GM12878 (cell line): ENCODE data around the gene FCGR2B. TPM values are rescaled to one million over a fixed set of nuclear protein-coding genes. Genes with fewer than 3 reads are reported as not detected.
"Not testable (repeated sequence)": the region's sequence is repeated elsewhere in the genome, so short reads cannot be mapped to it uniquely, and the experiment has no call there.

Source experiments
- ATAC-seq: fragments of 200-7000 bp; cut with Tn5 transposase; 3 replicates; pipeline ENCODE4 v1.9.1; 2020; ENCODE audit warnings: mild to moderate bottlenecking, moderate library complexity
- BruUV-seq: library from RNA; stranded (reverse); fragments of 400-500 nt; replicated peaks from 2 replicates; lab custom pipeline; 2021; lab: Mats Ljungman, UMichigan
- CTCF ChIA-PET: fragments of 300-600 bp; sonication (Branson Sonifier 250); formaldehyde crosslinking; extraction: SDS; loops from one replicate; lab custom pipeline; 2021; ENCODE audit warnings: inconsistent platforms; lab: Yijun Ruan, JAX
- POLR2A ChIA-PET: fragments of 350-600 bp; formaldehyde crosslinking; extraction: SDS; loops from one replicate; lab custom pipeline; 2021; ENCODE audit warnings: inconsistent platforms; lab: Charles Lee
- RAD21 ChIA-PET: fragments of 300-600 bp; sonication (Branson Sonifier 250); formaldehyde crosslinking; loops from one replicate; lab custom pipeline; 2023; ENCODE audit warnings: antibody characterized with exemption; ENCODE audit not compliant: unreplicated experiment; lab: Charles Lee
- SMC1A ChIA-PET: fragments of 300-600 bp; sonication (Branson Sonifier 250); formaldehyde crosslinking; loops from one replicate; lab custom pipeline; 2023; ENCODE audit not compliant: unreplicated experiment, uncharacterized antibody; lab: Charles Lee
- DNase-seq: peaks from one replicate; pipeline ENCODE4 v3.0.0-alpha.2; 2011; ENCODE audit warnings: low read depth, low spot score
- FAIRE-seq: peaks from 3 replicates; lab custom pipeline; 2011; peaks lifted over from hg19 to GRCh38; lab: Jason Lieb, UNC
- H2AFZ ChIP-seq: 2 replicates; pipeline ENCODE4 v1.6.0; 2011; ENCODE audit warnings: low read depth, low read length, control low read depth; ENCODE audit not compliant: control insufficient read depth
- H3K27ac ChIP-seq: 2 replicates; pipeline ENCODE4 v1.5.1; 2011; ENCODE audit warnings: control low read depth; ENCODE audit not compliant: control insufficient read depth, insufficient read depth
- H3K27me3 ChIP-seq, 2 experiments: replicated peaks in 1 of 2; 2 replicates each; pipeline versions ENCODE4 v1.6.0 to v1.6.1; 2011; ENCODE audit warnings: low read length in 1 of 2; ENCODE audit not compliant: control insufficient read depth in 2 of 2, insufficient read depth in 2 of 2
- H3K36me3 ChIP-seq, 2 experiments: 2 replicates each; pipeline ENCODE4 v1.5.1; 2011; ENCODE audit warnings: low read length in 1 of 2; ENCODE audit not compliant: control insufficient read depth in 2 of 2, insufficient read depth in 2 of 2
- H3K4me1 ChIP-seq: 2 replicates; pipeline ENCODE4 v1.6.1; 2011; ENCODE audit warnings: mild to moderate bottlenecking, low read length, moderate library complexity, mixed read lengths; ENCODE audit not compliant: control insufficient read depth, insufficient read depth
- H3K4me2 ChIP-seq: 2 replicates; pipeline ENCODE4 v1.6.0; 2011; ENCODE audit warnings: control low read depth; ENCODE audit not compliant: control insufficient read depth, insufficient read depth
- H3K4me3 ChIP-seq: fragments of 200-600 bp; sonication (generic); 2 replicates; pipeline ENCODE4 v1.5.1; 2016
- H3K79me2 ChIP-seq: 2 replicates; pipeline ENCODE4 v1.6.0; 2011; ENCODE audit warnings: low read length; ENCODE audit not compliant: control insufficient read depth, insufficient read depth
- H3K9ac ChIP-seq: 2 replicates; pipeline ENCODE4 v1.8.0; 2011; ENCODE audit warnings: low read length, control low read depth, mixed read lengths; ENCODE audit not compliant: control insufficient read depth, insufficient read depth
- H3K9me3 ChIP-seq: replicated peaks from 3 replicates; pipeline ENCODE4 v1.5.1; 2011; ENCODE audit warnings: mild to moderate bottlenecking, low read length; ENCODE audit not compliant: control insufficient read depth, insufficient read depth
- H4K20me1 ChIP-seq: 2 replicates; pipeline ENCODE4 v1.6.0; 2011; ENCODE audit not compliant: control insufficient read depth, insufficient read depth
- CHD1 ChIP-seq: IDR thresholded peaks from 2 replicates; pipeline ENCODE4 v1.6.1; 2012; ENCODE audit warnings: low read depth, low read length, improper control_type of control experiment
- FOXM1 ChIP-seq: IDR thresholded peaks from 2 replicates; pipeline ENCODE4 v1.6.1; 2012; ENCODE audit warnings: low read depth, mild to moderate bottlenecking, inconsistent platforms, low read length, moderate library complexity
- LARP7 ChIP-seq: fragments of 450-650 bp; IDR thresholded peaks from 2 replicates; pipeline ENCODE4 v1.6.1; 2017; ENCODE audit warnings: mild to moderate bottlenecking
- MAX ChIP-seq: IDR thresholded peaks from 2 replicates; pipeline ENCODE4 v1.6.1; 2012; ENCODE audit warnings: low read depth, low read length, improper control_type of control experiment
- SMC3 ChIP-seq: IDR thresholded peaks from 2 replicates; pipeline ENCODE4 v1.6.1; 2011; ENCODE audit warnings: low read length, improper control_type of control experiment, borderline replicate concordance
- STAT1 ChIP-seq: fragments of 450-650 bp; conservative IDR thresholded peaks from 2 replicates; pipeline ENCODE4 v1.6.1; 2014; ENCODE audit warnings: antibody characterized with exemption, mild to moderate bottlenecking
- YY1 ChIP-seq: IDR thresholded peaks from 2 replicates; pipeline ENCODE4 v1.6.1; 2011; ENCODE audit warnings: low read depth, mild to moderate bottlenecking, low read length
- WGBS: methylation state at CpG from one replicate; pipeline ENCODE4 v1.1.6; 2016; ENCODE audit warnings: low lambda C conversion rate; ENCODE audit not compliant: insufficient replicate concordance, insufficient coverage; ENCODE audit errors: missing lambda C conversion rate; 5-methylcytosine and 5-hydroxymethylcytosine counted together
- in situ Hi-C: fragments of 300-500 bp; cut with MboI; formaldehyde crosslinking; loops from 9 replicates; pipeline ENCODE4 v1.14.3; 2018; ENCODE audit warnings: mixed read lengths
- intact Hi-C: fragments of 100-400 bp; cut with micrococcal nuclease; formaldehyde crosslinking; loops from one replicate; pipeline ENCODE4 v1.14.2; 2022; ENCODE audit not compliant: unreplicated experiment
- polyA plus RNA-seq, 11 experiments: library from polyadenylated mRNA; depleted of rRNA in 4 of 11; unstranded in 6 of 11; stranded (reverse) in 5 of 11; fragments of >200 nt; fragmentation: Nextera tagmentation in 4 of 11; fragmentation: Illumina TruSeq in 1 of 11; extraction: Ambion mirVana in 4 of 11; extraction: Trizol in 1 of 11; gene quantifications; 1 replicate in 1 of 11; 2 replicates in 10 of 11; pipeline versions ENCODE4 v1.2.1 to v1.2.3, GENCODE V29; 2011 to 2016; ENCODE audit warnings: inconsistent platforms in 2 of 11, missing spikeins in 2 of 11, low read depth in 1 of 11
- total RNA-seq, 4 experiments: library from RNA; depleted of rRNA in 3 of 4; stranded (reverse); fragments of >200 nt in 3 of 4; fragmentation: Illumina TruSeq in 1 of 4; extraction: Trizol in 1 of 4; gene quantifications; 2 replicates each; pipeline versions ENCODE4 v1.2.1 to v1.2.3, GENCODE V29; 2013 to 2021
- TF ChIP-seq, protein P1 (sequence below): fragments of 450-650 bp; IDR thresholded peaks from 2 replicates; pipeline ENCODE4 v1.6.1; 2017; ENCODE audit warnings: borderline replicate concordance

FCGR2B gene
- total and polyA plus RNA-seq, 10 of the 15 experiments (the other 5 are each of a cell fraction or from before 2014, with no cell fraction given), result 76.6 to 216 (median 108) TPM

DNA sequence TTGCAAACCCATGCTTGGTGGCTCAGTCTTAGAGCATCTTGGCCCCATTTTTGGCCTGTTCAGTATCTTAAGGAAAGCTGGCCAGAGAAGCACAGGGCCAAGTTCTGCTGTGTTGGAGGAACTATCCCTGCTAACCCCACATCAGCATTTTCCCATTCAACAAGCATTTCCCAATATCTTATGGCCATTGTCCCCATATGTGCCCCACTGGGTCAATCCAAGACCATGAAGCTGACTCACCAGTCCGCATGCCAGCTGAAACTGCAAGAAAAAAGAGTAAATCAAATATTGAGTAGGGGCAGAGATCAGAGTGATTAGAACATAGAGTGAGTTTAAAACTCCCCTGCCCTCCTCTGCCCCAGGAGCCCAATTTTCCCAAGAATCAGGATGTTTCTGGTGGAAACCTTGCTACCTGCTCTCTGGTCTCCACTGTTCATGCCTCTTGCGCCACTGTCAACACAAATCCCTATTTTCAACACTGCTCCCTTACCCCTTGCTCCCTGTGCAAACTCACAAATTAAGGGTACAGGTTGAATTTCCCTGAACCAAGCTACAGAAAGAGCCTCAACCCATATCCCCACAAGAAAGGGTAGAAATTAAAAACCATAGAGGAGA is 32.7 kb upstream of the FCGR2B start:
- in situ Hi-C loops, H3K27ac ChIP-seq, H2AFZ ChIP-seq, H3K4me1 ChIP-seq, H3K4me3 ChIP-seq, SMC1A ChIA-PET, DNase-seq, CTCF ChIA-PET, H3K27me3 ChIP-seq, H3K4me2 ChIP-seq, RAD21 ChIA-PET, intact Hi-C loops, H3K36me3 ChIP-seq, H3K9me3 ChIP-seq, H3K9ac ChIP-seq, FAIRE-seq, BruUV-seq, ATAC-seq, POLR2A ChIA-PET, H3K79me2 ChIP-seq, H4K20me1 ChIP-seq: not testable (repeated sequence)
- WGBS, result 79% methylated on average over 1 of the region's 2 CpGs

DNA sequence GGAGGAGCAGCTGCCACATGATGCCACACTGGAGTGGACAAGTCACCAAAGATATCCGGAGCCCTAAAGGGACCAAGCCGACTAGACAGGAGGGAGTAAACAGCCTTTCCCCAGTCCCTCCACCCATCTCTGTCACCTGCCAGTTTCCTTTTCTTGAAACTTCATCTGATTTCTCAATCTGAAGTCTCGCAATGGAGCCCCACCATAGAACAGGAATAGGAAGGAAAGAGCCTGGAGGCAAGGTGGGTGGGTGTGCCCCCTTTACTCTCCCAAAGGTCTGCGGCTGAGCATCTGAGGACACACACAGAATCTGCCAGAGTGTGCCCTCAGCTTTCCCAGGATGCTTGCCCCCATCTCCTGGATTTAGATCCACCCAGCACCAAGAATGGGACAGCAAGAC is 31.9 kb upstream of the FCGR2B start, which contains the start of gene FCGR3B:
TSS of gene FCGR3B (minus strand) at position 101 of the 400 bp plus-strand sequence. CDS start at position 19, 82 bp downstream.
- no peak for TF ChIP-seq STAT1
- TF ChIP-seq MAX, result no peak
- TF ChIP-seq YY1, result no peak
- no peak for TF ChIP-seq CHD1
- TF ChIP-seq, protein P1, sequence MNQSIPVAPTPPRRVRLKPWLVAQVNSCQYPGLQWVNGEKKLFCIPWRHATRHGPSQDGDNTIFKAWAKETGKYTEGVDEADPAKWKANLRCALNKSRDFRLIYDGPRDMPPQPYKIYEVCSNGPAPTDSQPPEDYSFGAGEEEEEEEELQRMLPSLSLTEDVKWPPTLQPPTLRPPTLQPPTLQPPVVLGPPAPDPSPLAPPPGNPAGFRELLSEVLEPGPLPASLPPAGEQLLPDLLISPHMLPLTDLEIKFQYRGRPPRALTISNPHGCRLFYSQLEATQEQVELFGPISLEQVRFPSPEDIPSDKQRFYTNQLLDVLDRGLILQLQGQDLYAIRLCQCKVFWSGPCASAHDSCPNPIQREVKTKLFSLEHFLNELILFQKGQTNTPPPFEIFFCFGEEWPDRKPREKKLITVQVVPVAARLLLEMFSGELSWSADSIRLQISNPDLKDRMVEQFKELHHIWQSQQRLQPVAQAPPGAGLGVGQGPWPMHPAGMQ, result no peak
- TF ChIP-seq FOXM1, result no peak
- no peak for TF ChIP-seq LARP7
- TF ChIP-seq SMC3, result no peak
- DNase-seq (no peak), ATAC-seq (no peak), FAIRE-seq (no peak)
- H3K9ac ChIP-seq, result no peak within 1 kb of the TSS
- intact Hi-C loops, result no loop called here
- RAD21 ChIA-PET, result no interaction called here
- H3K36me3 ChIP-seq, result no peaks in the 10 kb centered on the region
- H4K20me1 ChIP-seq, result no peaks in the 10 kb centered on the region
- POLR2A ChIA-PET, result no interaction called here
- no peaks in the 10 kb centered on the region for H3K79me2 ChIP-seq
- in situ Hi-C loops, result no loop called here
- SMC1A ChIA-PET, result no interaction called here
- H3K4me3 ChIP-seq, result no peak within 1 kb of the TSS
- BruUV-seq, result no TSS peak
- no peaks in the 10 kb centered on the region for H3K27me3 ChIP-seq
- CTCF ChIA-PET, result no interaction called here
- no peak within 1 kb of the TSS for H3K4me2 ChIP-seq
- no peaks in the 10 kb centered on the region for H3K9me3 ChIP-seq
- WGBS, result 86% methylated on average over 4 of the region's 4 CpGs
- H2AFZ ChIP-seq, result no peak within 1 kb of the TSS
- H3K4me1 ChIP-seq, result no peaks in the 10 kb centered on the region
- H3K27ac ChIP-seq, result no peak within 1 kb of the TSS

DNA sequence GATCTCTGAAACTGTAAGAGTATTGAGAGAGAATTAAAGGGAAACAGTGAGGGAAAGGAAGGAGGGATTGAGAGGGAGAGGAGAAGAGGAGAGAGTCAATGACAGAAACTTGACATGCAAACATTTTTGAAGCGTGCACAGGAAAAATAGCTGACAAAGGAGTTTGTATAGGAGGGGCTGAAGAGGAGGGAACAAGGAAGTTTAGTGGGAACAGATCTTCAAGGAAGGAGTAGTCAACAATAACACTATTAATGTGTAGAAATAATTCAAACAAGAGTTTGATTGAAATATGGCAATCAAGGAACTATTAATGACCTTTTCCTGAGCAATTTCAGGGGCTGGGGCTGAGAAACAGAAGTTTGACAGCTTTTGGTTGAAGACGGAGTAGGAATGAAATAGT is 27.9 kb upstream of the FCGR2B start:
- RAD21 ChIA-PET, ATAC-seq, H3K9ac ChIP-seq, H3K4me3 ChIP-seq, FAIRE-seq, H3K4me1 ChIP-seq, DNase-seq, CTCF ChIA-PET, in situ Hi-C loops, H3K4me2 ChIP-seq, H3K27me3 ChIP-seq, POLR2A ChIA-PET, H3K36me3 ChIP-seq, H3K9me3 ChIP-seq, H2AFZ ChIP-seq, H4K20me1 ChIP-seq, intact Hi-C loops, H3K27ac ChIP-seq, SMC1A ChIA-PET, BruUV-seq, H3K79me2 ChIP-seq: not testable (repeated sequence)
- 80% methylated on average over 2 of the region's 2 CpGs for WGBS
